Activated naive CD8-positive, alpha-beta T cell treated with anti-CD3 and anti-CD28 coated beads, Interleukin-2, amount 10 ng/mL, durations not matched to agents 7 days and 5 days (primary cell): ENCODE data around the gene SLC46A1. TPM values are rescaled to one million over a fixed set of nuclear protein-coding genes. Genes with fewer than 3 reads are reported as not detected.

ENCODE experiments used
- ATAC-seq: fragments of 150-1000 bp; cut with Tn5 transposase; one replicate; pipeline ENCODE4 v1.10.0; 2021; ENCODE audit warnings: low read depth, moderate library complexity
- POLR2A ChIA-PET: fragments of 350-600 bp; sonication (Branson Sonifier 250); formaldehyde crosslinking; loops from one replicate; lab custom pipeline; 2021; ENCODE audit warnings: antibody characterized with exemption; lab: Charles Lee
- DNase-seq: peaks from one replicate; pipeline ENCODE4 v3.0.0; 2021
- H3K27ac Mint-ChIP-seq: one replicate; pipeline ENCODE4 v1.8.0; 2022; ENCODE audit warnings: mild to moderate bottlenecking, mixed read lengths
- H3K27me3 Mint-ChIP-seq: one replicate; pipeline ENCODE4 v1.8.0; 2022; ENCODE audit warnings: mild to moderate bottlenecking, moderate library complexity, mixed read lengths
- H3K36me3 Mint-ChIP-seq: one replicate; pipeline ENCODE4 v1.8.0; 2021; ENCODE audit warnings: mild to moderate bottlenecking, mixed read lengths
- H3K4me1 Mint-ChIP-seq: one replicate; pipeline ENCODE4 v1.8.0; 2021; ENCODE audit warnings: mixed read lengths
- H3K4me3 Mint-ChIP-seq: one replicate; pipeline ENCODE4 v1.8.0; 2022; ENCODE audit warnings: mild to moderate bottlenecking, moderate library complexity, mixed read lengths
- H3K9me3 Mint-ChIP-seq: one replicate; pipeline ENCODE4 v1.8.0; 2021; ENCODE audit warnings: mixed read lengths
- total RNA-seq, 2 experiments: library from RNA; stranded (reverse); gene quantifications; one replicate each; pipeline ENCODE4 v1.2.3, GENCODE V29; 2021

SLC46A1 gene
- total RNA-seq, 2 experiments from 2014 or later: 3.0 to 3.6 TPM

DNA sequence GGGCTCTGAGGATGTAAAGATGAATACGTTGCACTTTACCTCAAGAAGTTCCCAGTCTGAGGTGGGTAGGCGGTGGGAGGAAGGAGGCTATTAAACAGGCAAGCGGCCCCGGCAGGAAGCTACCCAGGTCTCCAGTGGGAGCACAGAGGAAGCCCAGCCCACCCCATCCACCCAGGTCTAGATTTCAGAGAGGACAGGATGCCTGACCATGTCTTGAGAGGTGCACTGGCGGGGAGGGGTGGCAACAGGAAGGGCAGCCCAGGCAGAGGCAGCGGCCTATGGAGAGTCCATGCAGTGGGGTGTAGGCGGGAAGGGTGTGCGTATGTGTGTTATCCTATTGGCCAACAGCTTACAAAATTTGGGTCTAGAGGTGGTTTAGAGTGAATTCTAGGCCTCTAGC is 20.6 kb downstream of the SLC46A1 start:
- peaks cover 20% of the 10 kb centered on the region for H3K4me1 Mint-ChIP-seq
- peaks cover 17% of the 10 kb centered on the region for H3K36me3 Mint-ChIP-seq
- no peak for ATAC-seq
- POLR2A ChIA-PET: interaction anchor here (0.9 to 3.0 kb wide), 7 partner anchors 12 to 161 kb away, joined by 3 to 31 read pairs (median 6); partner anchors contain the start of genes IFT20, POLDIP2, SARM1 and TNFAIP1
- no peaks in the 10 kb centered on the region for H3K27me3 Mint-ChIP-seq
- peak overlapping the region; percentile 73 for H3K27ac Mint-ChIP-seq
- no peaks in the 10 kb centered on the region for H3K9me3 Mint-ChIP-seq
- no peak for DNase-seq
- H3K4me3 Mint-ChIP-seq: peak overlapping the region; percentile 96

- Mint-ChIP-seq H3K4me3 (peak overlapping the region; percentile 96), H3K27me3 (no peaks in the 10 kb centered on the region), H3K9me3 (no peaks in the 10 kb centered on the region), H3K27ac (peak overlapping the region; percentile 92), H3K36me3 (peaks cover 17% of the 10 kb centered on the region), H3K4me1 (peaks cover 23% of the 10 kb centered on the region)
- DNase-seq (no peak), ATAC-seq (peak; percentile 13)
- POLR2A ChIA-PET: interaction anchor here (0.9 to 3.0 kb wide), 9 partner anchors 12 to 162 kb away, joined by 3 to 31 read pairs (median 6); partner anchors contain the start of genes IFT20, POLDIP2, SARM1 and SLC46A1
These were observed 21.0 kb downstream of the SLC46A1 start for GRCh38 chr17:28385037-28385400.

DNA sequence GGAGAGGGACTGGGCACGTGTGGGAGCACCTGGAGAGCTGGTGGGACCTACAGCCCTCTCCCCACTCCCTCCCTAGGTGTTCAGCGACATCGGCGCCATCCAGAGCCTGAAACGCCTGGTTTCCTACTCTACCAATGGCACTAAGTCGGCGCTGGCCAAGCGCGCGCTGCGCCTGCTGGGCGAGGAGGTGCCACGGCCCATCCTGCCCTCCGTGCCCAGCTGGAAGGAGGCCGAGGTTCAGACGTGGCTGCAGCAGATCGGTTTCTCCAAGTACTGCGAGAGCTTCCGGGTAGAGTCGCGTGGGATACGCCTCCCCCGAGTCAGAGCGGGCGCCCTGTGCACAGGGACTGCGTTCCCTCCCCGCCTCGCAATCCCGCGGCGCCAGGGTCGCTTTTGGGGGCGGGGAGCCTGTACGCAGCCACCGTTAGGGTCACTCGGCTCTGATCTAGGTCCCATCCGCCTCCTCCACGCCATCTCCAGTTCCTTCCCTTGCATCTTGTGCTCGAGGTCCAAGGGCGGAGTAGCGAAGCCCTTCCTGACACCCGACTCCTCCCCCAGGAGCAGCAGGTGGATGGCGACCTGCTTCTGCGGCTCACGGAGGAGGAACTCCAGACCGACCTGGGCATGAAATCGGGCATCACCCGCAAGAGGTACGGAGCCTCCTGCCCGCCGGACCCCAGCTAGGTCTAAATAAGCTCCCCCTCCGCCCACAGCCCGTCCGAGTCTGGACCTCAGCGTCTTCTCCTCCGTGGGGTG is 21.6 kb downstream of the SLC46A1 start:
- POLR2A ChIA-PET: interaction anchor here (0.7 to 3.0 kb wide), 12 partner anchors 8 to 212 kb away, joined by 3 to 31 read pairs (median 4); partner anchors contain the start of genes IFT20, POLDIP2, SARM1 and SLC46A1
- H3K36me3 Mint-ChIP-seq: peaks cover 13% of the 10 kb centered on the region
- ATAC-seq: peak; percentile 95
- peak overlapping the region; percentile 92 for H3K27ac Mint-ChIP-seq
- H3K27me3 Mint-ChIP-seq: no peaks in the 10 kb centered on the region
- peaks cover 23% of the 10 kb centered on the region for H3K4me1 Mint-ChIP-seq
- H3K9me3 Mint-ChIP-seq: no peaks in the 10 kb centered on the region
- peak; percentile 76 for DNase-seq
- H3K4me3 Mint-ChIP-seq: peak overlapping the region; percentile 96

GRCh38 chr17:28381141-28381825 is 24.7 kb downstream of the SLC46A1 start:
- POLR2A ChIA-PET: no interaction called here
- Mint-ChIP-seq H3K36me3 (peaks cover 13% of the 10 kb centered on the region), H3K4me3 (no peak overlapping the region), H3K4me1 (peaks cover 25% of the 10 kb centered on the region), H3K27ac (no peak overlapping the region), H3K9me3 (no peaks in the 10 kb centered on the region), H3K27me3 (no peaks in the 10 kb centered on the region)
- DNase-seq (peak; percentile 54), ATAC-seq (no peak)

GRCh38 chr17:28379814-28380801 is 25.9 kb downstream of the SLC46A1 start:
- H3K4me3 Mint-ChIP-seq: no peak overlapping the region
- H3K36me3 Mint-ChIP-seq: peaks cover 12% of the 10 kb centered on the region
- POLR2A ChIA-PET: no interaction called here
- H3K9me3 Mint-ChIP-seq: no peaks in the 10 kb centered on the region
- DNase-seq (no peak), ATAC-seq (no peak)
- H3K4me1 Mint-ChIP-seq: peaks cover 18% of the 10 kb centered on the region
- H3K27me3 Mint-ChIP-seq: no peaks in the 10 kb centered on the region
- no peak overlapping the region for H3K27ac Mint-ChIP-seq

DNA sequence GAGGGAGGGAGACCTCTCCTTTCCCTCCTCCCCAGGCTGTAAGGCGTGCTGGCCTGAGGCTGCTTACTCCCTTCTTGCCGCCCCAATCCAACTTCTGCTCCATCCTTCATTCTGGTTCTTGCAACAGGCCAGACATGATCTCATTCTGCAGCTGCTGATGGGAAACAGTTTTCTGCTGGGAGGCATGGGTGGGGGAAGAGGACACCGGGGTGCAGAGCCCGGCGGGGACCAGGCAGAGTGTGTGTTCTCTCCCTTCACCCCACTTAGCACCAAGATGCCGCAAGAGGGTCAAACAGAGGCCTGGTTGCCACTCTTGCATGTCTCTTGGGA is 33.1 kb downstream of the SLC46A1 start:
- H3K27me3 Mint-ChIP-seq: no peaks in the 10 kb centered on the region
- DNase-seq (no peak), ATAC-seq (no peak)
- peak overlapping the region; percentile 81 for H3K4me3 Mint-ChIP-seq
- H3K36me3 Mint-ChIP-seq: no peaks in the 10 kb centered on the region
- H3K9me3 Mint-ChIP-seq: no peaks in the 10 kb centered on the region
- H3K27ac Mint-ChIP-seq: peak overlapping the region; percentile 42
- POLR2A ChIA-PET: interaction anchor here (1.0 to 3.4 kb wide), 2 partner anchors 12 to 15 kb away, joined by 3 to 19 read pairs; partner anchors contain the start of gene POLDIP2
- peaks cover 18% of the 10 kb centered on the region for H3K4me1 Mint-ChIP-seq

DNA sequence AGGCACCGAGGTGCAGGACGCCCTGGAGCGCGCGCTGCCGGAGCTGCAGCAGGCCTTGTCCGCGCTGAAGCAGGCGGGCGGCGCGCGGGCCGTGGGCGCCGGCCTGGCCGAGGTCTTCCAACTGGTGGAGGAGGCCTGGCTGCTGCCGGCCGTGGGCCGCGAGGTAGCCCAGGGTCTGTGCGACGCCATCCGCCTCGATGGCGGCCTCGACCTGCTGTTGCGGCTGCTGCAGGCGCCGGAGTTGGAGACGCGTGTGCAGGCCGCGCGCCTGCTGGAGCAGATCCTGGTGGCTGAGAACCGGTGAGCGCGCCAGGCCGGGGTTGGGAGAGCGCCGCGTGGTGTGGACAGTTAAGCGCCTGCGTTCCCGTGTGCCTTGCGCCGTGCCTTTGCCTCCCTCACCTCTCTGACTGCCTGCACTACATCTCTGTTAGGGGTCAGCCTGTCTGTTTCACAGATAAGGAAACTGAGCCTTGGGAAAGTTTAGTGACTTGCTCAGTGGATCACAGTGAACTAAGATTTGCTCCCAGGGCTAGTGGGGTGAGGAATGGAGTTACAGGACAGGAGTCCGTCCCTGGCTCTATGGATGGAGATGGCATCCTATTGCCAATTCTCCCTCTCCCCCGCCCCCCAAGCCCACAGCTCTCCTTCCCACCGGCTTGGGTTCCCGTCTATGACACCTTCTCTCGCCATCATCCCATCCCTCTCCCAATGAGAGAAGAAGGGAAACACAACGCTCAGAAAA is 33.6 kb downstream of the SLC46A1 start:
- POLR2A ChIA-PET: interaction anchor here (0.5 to 3.4 kb wide), 3 partner anchors 12 to 370 kb away, joined by 5 to 19 read pairs (median 16); partner anchors contain the start of gene POLDIP2
- Mint-ChIP-seq H3K9me3 (no peaks in the 10 kb centered on the region), H3K4me1 (peaks cover 18% of the 10 kb centered on the region), H3K27ac (peak overlapping the region; percentile 42), H3K4me3 (peak overlapping the region; percentile 81), H3K36me3 (no peaks in the 10 kb centered on the region), H3K27me3 (no peaks in the 10 kb centered on the region)
- DNase-seq (no peak), ATAC-seq (peak; percentile 5)

DNA sequence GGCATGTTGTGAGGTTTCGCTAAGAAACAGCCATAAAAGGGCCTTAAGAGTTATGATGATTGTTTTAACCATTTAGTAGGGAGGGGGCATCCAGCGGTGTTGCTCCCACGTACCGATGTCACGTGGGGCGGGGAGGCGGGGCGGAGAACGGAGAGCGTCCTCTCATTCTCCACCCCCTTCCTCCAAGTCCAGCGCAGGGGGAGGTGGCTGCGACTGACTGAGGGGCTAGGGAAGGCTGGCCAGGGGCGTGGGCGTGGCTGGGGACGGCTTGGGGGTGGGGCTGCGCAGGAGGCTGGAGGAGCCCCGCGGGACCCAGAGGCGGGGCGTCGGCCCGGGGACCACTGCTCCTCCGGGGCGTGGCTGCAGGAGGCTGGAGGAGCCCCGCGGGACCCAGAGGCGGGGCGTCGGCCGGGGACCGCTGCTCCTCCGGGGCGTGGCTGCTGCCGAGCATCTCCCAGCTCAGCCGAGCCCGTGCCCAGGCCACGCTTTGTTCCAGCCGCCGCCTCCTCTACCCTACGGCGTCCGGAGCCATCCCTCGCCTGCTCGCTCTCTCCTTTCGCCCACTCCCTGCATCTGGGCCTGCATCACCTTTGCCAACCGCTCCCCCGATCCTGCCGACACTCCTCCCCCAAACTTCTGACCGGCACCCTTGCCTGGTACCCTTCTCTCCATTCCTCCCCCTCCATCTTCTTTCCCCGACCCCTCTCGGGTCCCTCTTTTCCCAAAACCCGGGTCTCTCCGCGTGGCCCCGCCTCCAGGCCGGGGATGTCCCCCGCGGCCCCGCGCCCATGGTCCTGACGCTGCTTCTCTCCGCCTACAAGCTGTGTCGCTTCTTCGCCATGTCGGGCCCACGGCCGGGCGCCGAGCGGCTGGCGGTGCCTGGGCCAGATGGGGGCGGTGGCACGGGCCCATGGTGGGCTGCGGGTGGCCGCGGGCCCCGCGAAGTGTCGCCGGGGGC is 34.5 kb downstream of the SLC46A1 start, which contains the start of gene SARM1:
Gene SARM1, plus strand, starts transcription at position 450 of the 958 bp plus-strand sequence. Its CDS starts 339 bp downstream, at position 789.
- Mint-ChIP-seq H3K27me3 (no peaks in the 10 kb centered on the region), H3K4me3 (peak within 1 kb of the TSS; percentile 94), H3K27ac (peak within 1 kb of the TSS; percentile 88), H3K4me1 (peaks cover 18% of the 10 kb centered on the region), H3K9me3 (no peaks in the 10 kb centered on the region), H3K36me3 (no peaks in the 10 kb centered on the region)
- DNase-seq (peak; percentile 88), ATAC-seq (peak; percentile 92)
- POLR2A ChIA-PET: interaction anchor here (3.0 to 3.4 kb wide), 2 partner anchors 13 to 14 kb away, joined by 16 to 19 read pairs; partner anchors contain the start of gene POLDIP2

DNA sequence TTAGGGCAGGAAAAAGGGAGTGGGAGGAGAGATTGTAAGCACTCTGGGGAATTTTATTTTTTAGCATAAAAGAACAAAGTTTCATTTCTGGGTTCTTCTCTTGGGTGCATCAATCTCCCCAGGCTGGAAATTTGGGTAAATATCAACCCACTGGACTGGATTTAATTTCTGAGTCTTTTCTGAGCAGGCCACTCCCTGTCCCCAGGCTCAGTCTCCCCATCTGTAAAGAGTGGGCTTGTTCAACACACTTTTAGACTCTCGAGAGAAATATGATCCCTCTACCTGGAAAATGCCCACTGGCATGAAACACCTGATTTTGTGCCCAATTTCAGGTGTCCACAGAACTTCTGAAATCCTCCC is 35.3 kb downstream of the SLC46A1 start:
- Mint-ChIP-seq H3K4me3 (peak overlapping the region; percentile 94), H3K27me3 (no peaks in the 10 kb centered on the region), H3K9me3 (no peaks in the 10 kb centered on the region), H3K36me3 (no peaks in the 10 kb centered on the region), H3K27ac (peak overlapping the region; percentile 88), H3K4me1 (peaks cover 18% of the 10 kb centered on the region)
- ATAC-seq: no peak
- POLR2A ChIA-PET: interaction anchor here (0.8 to 3.4 kb wide), 3 partner anchors 13 to 35 kb away, joined by 3 to 19 read pairs (median 16); partner anchors contain the start of genes IFT20, POLDIP2 and TNFAIP1
- no peak for DNase-seq

- no peaks in the 10 kb centered on the region for H3K27me3 Mint-ChIP-seq
- peak within 1 kb of the TSS; percentile 94 for H3K4me3 Mint-ChIP-seq
- ATAC-seq (no peak), DNase-seq (no peak)
- no peaks in the 10 kb centered on the region for H3K9me3 Mint-ChIP-seq
- H3K4me1 Mint-ChIP-seq: peaks cover 18% of the 10 kb centered on the region
- POLR2A ChIA-PET: interaction anchor here (0.8 to 3.4 kb wide), 3 partner anchors 13 to 35 kb away, joined by 3 to 19 read pairs (median 16); partner anchors contain the start of genes IFT20, POLDIP2 and TNFAIP1
- H3K27ac Mint-ChIP-seq: peak within 1 kb of the TSS; percentile 88
- no peaks in the 10 kb centered on the region for H3K36me3 Mint-ChIP-seq
These were observed 35.8 kb downstream of the SLC46A1 start, which contains the start of gene VTN for GRCh38 chr17:28370035-28370743. VTN (minus strand) TSS chr17:28370307; CDS start chr17:28370203, 104 bp downstream.
